Thoracic aorta (tissue), 2 donors: ENCODE data around the gene ZNF648. TPM values are rescaled to one million over a fixed set of nuclear protein-coding genes. Genes with fewer than 3 reads are reported as not detected.
"Not testable (repeated sequence)": the region's sequence is repeated elsewhere in the genome, so short reads cannot be mapped to it uniquely, and the experiment has no call there.

Experiments used
- ATAC-seq: fragments of 150-250 bp; one replicate; pipeline ENCODE4 v1.8.0; 2017; ENCODE audit warnings: low read depth; ENCODE audit not compliant: insufficient number of reproducible peaks, low FRiP score
- DNase-seq: peaks from one replicate; pipeline ENCODE4 v3.0.0-alpha.2; 2020; ENCODE audit warnings: low spot score
- H3K27ac ChIP-seq, 2 donors: fragments of 200-600 bp; sonication (generic); 1 replicate in 1 of 2; 2 replicates in 1 of 2; pipeline ENCODE4 v1.5.1; 2016; ENCODE audit warnings: mild to moderate bottlenecking in 2 of 2, moderate library complexity in 2 of 2
- H3K27me3 ChIP-seq: fragments of 200-600 bp; sonication (generic); replicated peaks from 2 replicates; pipeline ENCODE4 v1.6.0; 2016; ENCODE audit warnings: mild to moderate bottlenecking; ENCODE audit not compliant: insufficient read depth
- H3K36me3 ChIP-seq: fragments of 200-600 bp; sonication (generic); one replicate; pipeline ENCODE4 v1.5.1; 2016
- H3K4me1 ChIP-seq, 2 donors: fragments of 200-600 bp; sonication (generic); 1 replicate in 1 of 2; 2 replicates in 1 of 2; pipeline versions ENCODE4 v1.5.1 to v1.6.0; 2016; ENCODE audit warnings: low read depth in 2 of 2, mild to moderate bottlenecking in 1 of 2; ENCODE audit not compliant: control insufficient read depth in 1 of 2
- H3K4me3 ChIP-seq: fragments of 200-600 bp; sonication (generic); 2 replicates; pipeline ENCODE4 v1.5.1; 2016; ENCODE audit warnings: mild to moderate bottlenecking
- H3K9me3 ChIP-seq: fragments of 200-600 bp; sonication (generic); 2 replicates; pipeline ENCODE4 v1.5.1; 2016
- total RNA-seq, 2 donors: library from RNA; depleted of rRNA; stranded (reverse); fragments of >200 nt; gene quantifications; one replicate each; pipeline versions ENCODE4 v1.1.0 to v1.2.3, GENCODE V29; 2016
- TF ChIP-seq, protein P1 (sequence below): fragments of 200-600 bp; sonication (generic); IDR thresholded peaks from one replicate; pipeline ENCODE4 v1.5.1; 2019; ENCODE audit warnings: antibody characterized with exemption

ZNF648 gene
- total RNA-seq, 2 donors from 2014 or later: not detected

GRCh38 chr1:182029002-182029378 lies 32.5 kb downstream of the ZNF648 start:
- DNase-seq (no peak), ATAC-seq (no peak)
- Histone ChIP-seq H3K36me3 (no peaks in the 10 kb centered on the region), H3K4me3 (peak overlapping the region; percentile 83), H3K9me3 (no peaks in the 10 kb centered on the region), H3K4me1 (peaks cover 0 to 3% of the 10 kb centered on the region in 2 donors), H3K27ac (peak overlapping the region; percentile 75 to 80), H3K27me3 (no peaks in the 10 kb centered on the region)
- TF ChIP-seq, protein P1, sequence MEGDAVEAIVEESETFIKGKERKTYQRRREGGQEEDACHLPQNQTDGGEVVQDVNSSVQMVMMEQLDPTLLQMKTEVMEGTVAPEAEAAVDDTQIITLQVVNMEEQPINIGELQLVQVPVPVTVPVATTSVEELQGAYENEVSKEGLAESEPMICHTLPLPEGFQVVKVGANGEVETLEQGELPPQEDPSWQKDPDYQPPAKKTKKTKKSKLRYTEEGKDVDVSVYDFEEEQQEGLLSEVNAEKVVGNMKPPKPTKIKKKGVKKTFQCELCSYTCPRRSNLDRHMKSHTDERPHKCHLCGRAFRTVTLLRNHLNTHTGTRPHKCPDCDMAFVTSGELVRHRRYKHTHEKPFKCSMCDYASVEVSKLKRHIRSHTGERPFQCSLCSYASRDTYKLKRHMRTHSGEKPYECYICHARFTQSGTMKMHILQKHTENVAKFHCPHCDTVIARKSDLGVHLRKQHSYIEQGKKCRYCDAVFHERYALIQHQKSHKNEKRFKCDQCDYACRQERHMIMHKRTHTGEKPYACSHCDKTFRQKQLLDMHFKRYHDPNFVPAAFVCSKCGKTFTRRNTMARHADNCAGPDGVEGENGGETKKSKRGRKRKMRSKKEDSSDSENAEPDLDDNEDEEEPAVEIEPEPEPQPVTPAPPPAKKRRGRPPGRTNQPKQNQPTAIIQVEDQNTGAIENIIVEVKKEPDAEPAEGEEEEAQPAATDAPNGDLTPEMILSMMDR: no peak

DNA sequence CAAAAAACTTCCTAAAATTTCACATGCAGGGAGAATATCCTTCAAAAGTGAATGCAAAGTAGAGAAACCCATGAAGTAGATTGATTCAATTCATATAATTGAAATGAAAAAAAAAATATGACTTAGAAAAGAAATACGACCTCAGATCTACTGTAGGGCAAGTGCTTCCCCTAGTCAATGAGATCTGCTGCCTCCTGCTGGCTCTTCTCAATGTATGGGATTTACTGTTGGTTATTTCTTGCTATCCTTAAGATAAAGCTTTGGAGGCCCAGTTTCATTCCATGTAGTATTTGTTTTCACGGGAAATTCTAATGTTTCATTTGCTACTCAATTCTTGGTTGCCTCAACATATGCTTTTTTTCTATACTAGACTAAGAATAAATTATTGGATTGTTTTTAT lies 46.2 kb downstream of the ZNF648 start:
- no peak for ATAC-seq
- no peaks in the 10 kb centered on the region for H3K4me1 ChIP-seq

DNA sequence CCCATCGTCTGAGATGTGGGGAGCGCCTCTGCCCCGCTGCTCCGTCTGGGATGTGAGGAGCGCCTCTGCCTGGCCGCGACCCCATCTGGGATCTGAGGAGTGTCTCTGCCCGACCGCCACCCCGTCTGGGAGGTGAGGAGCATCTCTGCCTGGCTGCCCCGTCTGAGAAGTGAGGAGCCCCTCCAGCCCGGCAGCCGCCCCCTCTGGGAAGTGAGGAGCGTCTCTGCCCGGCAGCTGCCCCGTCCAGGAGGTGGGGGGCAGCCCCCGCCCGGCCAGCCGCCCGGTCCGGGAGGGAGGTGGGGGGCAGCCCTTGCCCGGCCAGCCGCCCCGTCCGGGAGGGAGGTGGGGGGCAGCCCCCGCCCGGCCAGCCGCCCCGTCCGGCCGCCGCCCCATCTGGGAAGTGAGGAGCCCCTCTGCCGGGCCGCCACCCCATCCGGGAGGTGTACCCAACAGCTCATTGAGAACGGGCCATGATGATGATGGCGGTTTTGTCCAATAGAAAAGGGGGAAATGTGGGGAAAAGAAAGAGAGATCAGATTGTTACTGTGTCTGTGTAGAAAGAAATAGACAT lies 50.6 kb downstream of the ZNF648 start:
- not testable (repeated sequence) for H3K4me1 ChIP-seq, H3K27ac ChIP-seq, H3K27me3 ChIP-seq, ATAC-seq, DNase-seq, H3K36me3 ChIP-seq, H3K9me3 ChIP-seq, H3K4me3 ChIP-seq

More for the DNA sequence above, 46.2 kb downstream of the ZNF648 start:
- H3K27ac ChIP-seq: no peak overlapping the region
- no peaks in the 10 kb centered on the region for H3K9me3 ChIP-seq
- H3K4me3 ChIP-seq: no peak overlapping the region
- H3K36me3 ChIP-seq: no peaks in the 10 kb centered on the region
- DNase-seq: no peak
- H3K27me3 ChIP-seq: no peaks in the 10 kb centered on the region
- TF ChIP-seq, protein P1: no peak

GRCh38 chr1:182005398-182005797 lies 56.1 kb downstream of the ZNF648 start:
- not testable (repeated sequence) for H3K4me1 ChIP-seq, DNase-seq, H3K4me3 ChIP-seq, H3K36me3 ChIP-seq, H3K27ac ChIP-seq, H3K9me3 ChIP-seq, ATAC-seq, H3K27me3 ChIP-seq

- TF ChIP-seq, protein P1: no peak
- ATAC-seq (no peak), DNase-seq (no peak)
- Histone ChIP-seq H3K27ac (no peak overlapping the region), H3K9me3 (no peaks in the 10 kb centered on the region), H3K4me3 (no peak overlapping the region), H3K4me1 (no peaks in the 10 kb centered on the region), H3K36me3 (no peaks in the 10 kb centered on the region), H3K27me3 (no peaks in the 10 kb centered on the region)
These were observed 56.9 kb downstream of the ZNF648 start for GRCh38 chr1:182004601-182005000.
